Measurements from ENCODE around the gene MACROD2.

MACROD2 gene

DNA sequence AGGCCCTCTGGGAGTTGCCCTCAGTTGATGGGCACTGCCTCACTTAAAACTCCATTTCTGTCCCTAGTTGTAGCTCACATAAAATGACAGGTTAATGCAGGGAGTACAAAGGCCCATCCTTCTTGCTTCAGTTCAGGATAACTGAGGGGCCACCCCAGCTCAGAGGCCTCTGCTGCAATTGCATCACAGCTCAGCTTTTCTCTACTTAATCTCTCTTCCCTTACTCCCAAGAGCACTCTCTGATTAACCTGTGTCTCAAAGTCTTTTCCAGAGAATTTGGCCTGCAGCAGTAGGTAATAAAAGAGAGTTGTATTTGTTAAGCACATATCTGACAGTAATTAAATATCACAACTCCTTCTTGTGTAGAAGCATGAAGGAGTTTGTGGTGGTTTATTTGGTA lies 383.0 kb downstream of the MACROD2 start:
- no peak for TF ChIP-seq ZFX (IDR thresholded peaks at IDR 0.05; ENCODE audit: borderline replicate concordance)
- TF ChIP-seq, protein P1, sequence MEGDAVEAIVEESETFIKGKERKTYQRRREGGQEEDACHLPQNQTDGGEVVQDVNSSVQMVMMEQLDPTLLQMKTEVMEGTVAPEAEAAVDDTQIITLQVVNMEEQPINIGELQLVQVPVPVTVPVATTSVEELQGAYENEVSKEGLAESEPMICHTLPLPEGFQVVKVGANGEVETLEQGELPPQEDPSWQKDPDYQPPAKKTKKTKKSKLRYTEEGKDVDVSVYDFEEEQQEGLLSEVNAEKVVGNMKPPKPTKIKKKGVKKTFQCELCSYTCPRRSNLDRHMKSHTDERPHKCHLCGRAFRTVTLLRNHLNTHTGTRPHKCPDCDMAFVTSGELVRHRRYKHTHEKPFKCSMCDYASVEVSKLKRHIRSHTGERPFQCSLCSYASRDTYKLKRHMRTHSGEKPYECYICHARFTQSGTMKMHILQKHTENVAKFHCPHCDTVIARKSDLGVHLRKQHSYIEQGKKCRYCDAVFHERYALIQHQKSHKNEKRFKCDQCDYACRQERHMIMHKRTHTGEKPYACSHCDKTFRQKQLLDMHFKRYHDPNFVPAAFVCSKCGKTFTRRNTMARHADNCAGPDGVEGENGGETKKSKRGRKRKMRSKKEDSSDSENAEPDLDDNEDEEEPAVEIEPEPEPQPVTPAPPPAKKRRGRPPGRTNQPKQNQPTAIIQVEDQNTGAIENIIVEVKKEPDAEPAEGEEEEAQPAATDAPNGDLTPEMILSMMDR (IDR thresholded peaks at IDR 0.05), result no peak

DNA sequence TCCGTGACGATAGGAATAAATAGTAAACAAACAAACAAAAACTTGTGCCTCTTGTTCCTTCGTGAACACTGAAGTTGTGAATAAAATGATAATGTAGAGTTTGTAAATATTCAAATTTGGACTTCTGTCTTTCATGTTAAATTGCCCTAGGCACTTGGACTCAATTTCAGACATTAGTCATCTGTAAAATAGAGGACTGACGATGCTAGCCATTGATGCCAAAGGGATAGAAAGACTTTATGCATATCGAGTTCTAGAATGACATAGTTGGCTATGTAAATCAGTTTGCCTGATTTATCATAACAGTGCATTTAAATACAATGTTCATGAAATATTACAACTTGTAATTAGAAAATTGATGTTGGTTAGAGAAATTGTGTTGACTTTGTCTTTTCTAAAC lies 388.0 kb downstream of the MACROD2 start:
- TF ChIP-seq ZFX (IDR thresholded peaks at IDR 0.05; ENCODE audit: borderline replicate concordance), result no peak
- TF ChIP-seq, protein P1 (IDR thresholded peaks at IDR 0.05), result no peak
- H3K27ac ChIP-seq, result no peak overlapping the region

More for the DNA sequence above, 383.0 kb downstream of the MACROD2 start:
- no peak overlapping the region for H3K27ac ChIP-seq

DNA sequence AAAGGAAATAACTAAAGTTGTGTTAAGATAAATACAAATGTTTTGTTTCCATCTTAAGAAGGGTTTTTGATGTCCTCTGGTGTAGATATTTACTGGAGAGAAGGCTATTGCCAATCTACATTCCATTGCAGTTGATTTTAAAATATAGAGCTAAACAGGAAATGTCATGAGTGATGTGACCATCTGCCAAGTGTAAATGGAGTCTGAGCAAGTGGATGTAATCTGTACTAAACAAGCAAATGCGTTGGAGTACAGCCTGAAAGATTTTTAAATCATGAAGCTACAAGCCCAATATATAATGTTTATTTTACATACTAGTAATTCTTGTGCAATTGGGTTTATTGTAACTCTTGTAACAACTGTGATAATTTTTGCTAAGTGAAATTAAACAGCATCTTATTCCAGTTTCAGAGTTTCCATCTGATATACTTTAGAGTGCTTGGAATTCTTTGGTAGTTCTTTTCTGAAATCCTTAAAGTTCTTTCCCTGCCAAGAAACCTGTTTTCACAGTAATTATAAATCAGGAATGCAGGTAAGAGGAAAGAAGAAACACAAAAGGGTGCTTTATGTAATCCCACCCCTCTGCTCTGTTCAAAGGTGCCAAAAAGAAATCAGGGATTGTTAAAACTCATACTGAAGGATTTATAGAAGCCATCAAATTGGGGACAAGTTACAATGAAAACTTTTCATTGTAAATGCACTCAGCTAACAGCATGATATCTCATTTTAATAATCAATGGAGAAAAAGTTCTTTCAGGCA lies 389.3 kb downstream of the MACROD2 start:
- H3K27ac ChIP-seq, result no peak overlapping the region
- TF ChIP-seq, protein P1 (IDR thresholded peaks at IDR 0.05), result no peak
- no peak for TF ChIP-seq ZFX (IDR thresholded peaks at IDR 0.05; ENCODE audit: borderline replicate concordance)

DNA sequence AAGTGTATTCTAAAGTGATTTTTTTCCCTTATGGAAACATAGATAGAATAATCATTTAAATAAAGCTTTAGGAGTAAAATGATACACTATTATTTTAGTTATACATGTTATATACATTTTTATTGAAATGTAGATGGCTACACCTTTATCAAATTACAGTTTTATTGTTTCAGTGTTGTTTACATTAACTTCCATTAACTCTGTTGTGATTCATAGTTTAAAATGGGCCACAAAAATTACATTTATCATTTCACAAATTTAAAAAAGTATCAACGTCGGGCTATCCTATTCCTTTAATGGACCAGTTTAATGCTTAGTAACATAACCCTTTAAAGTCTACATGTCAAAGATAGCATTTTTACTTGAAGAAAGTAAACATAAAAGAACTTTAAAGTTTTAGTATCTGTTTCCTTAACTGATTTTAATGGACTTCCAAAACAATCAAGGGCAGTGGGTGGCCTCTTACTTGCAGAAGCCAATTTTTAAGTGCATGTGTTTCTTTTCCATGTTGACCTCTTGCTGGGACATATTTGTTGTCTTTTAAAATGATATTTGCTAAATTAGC lies 389.9 kb downstream of the MACROD2 start:
- no peak for TF ChIP-seq ZFX (IDR thresholded peaks at IDR 0.05; ENCODE audit: borderline replicate concordance)
- TF ChIP-seq, protein P1 (IDR thresholded peaks at IDR 0.05), result no peak
- no peak overlapping the region for H3K27ac ChIP-seq

DNA sequence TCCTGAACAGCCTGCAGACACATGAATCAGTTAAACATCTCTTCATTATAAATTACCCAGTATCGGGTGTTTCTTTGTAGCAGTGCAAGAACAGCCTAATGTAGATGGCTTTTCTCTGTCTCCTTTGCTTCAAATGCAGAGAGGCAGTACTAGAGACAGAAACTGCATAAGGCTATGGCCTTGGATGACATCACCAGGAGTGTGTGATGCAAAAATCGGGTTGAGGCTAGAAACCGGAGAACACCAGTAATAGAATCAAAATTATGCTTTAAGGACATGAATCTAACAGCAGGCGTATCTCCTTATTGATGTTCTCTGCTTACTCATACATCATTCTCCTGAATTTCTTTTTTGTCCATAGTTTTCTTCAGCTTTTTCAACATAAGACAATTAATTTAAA lies 391.4 kb downstream of the MACROD2 start:
- no peak overlapping the region for H3K27ac ChIP-seq
- TF ChIP-seq, protein P1 (IDR thresholded peaks at IDR 0.05), result no peak
- TF ChIP-seq ZFX (IDR thresholded peaks at IDR 0.05; ENCODE audit: borderline replicate concordance), result no peak

DNA sequence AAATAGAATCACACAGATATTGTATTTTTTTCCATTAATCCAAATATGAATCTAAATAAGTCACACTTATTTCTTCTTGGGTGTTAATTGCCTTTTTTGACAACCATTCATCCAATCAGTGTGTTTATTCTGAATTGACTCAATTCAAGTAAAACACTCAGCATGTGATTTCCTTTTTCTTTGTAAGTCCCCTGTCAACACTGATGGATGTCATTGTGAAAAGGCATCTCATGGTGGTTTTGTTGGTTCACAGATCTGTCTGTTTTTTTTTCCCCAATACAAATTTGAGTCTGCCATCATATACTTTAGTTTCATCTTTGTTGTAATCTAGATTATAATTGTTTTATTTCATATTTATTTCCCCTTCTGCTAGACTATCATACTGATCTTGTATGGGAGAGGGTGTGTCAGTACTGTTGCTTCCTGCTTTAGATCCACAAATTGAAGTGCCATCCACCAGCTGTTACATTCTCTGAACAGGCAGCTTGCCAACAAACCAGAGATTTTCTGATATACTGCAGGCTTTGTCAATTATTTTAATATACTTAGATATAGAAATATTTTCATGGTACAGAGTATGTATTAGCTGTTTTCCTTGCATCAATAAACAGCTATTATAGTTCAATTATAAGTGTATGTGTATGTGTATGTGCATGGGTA lies 406.3 kb downstream of the MACROD2 start:
- H3K27ac ChIP-seq, result no peak overlapping the region
- TF ChIP-seq, protein P1 (IDR thresholded peaks at IDR 0.05), result no peak
- no peak for TF ChIP-seq ZFX (IDR thresholded peaks at IDR 0.05; ENCODE audit: borderline replicate concordance)

DNA sequence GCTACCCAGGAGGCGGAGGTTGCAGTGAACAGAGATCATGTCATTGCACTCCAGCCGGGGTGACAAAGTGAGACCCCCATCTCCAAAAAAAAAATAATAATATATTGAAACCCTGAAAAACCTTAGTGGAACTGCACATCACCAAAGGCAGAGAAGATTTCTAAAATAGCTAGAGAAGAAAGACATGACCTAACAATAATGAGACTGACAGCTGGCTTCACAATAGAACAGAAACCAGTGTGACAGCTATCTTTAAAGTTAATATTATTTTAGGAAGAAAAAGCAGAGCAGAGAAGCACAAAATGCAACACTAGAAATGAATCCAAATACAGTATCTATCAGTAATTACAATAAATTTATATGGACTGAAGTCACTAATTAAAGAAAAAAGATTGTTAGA lies 409.2 kb downstream of the MACROD2 start:
- TF ChIP-seq, protein P1 (IDR thresholded peaks at IDR 0.05), result no peak
- TF ChIP-seq ZFX (IDR thresholded peaks at IDR 0.05; ENCODE audit: borderline replicate concordance), result no peak

More for the DNA sequence above, 409.2 kb downstream of the MACROD2 start:
- no peak overlapping the region for H3K27ac ChIP-seq
